Endodermal cell (in vitro differentiated cells): Measurements from ENCODE around the gene LINC01488. TPM values are rescaled to one million over a fixed set of nuclear protein-coding genes. Genes with fewer than 3 reads are reported as not detected.

Experiments used
- DNase-seq: peaks from one replicate; pipeline ENCODE4 v3.0.0-alpha.2; 2017
- H3K27ac ChIP-seq: 2 replicates; pipeline ENCODE4 v1.5.1; 2013; ENCODE audit warnings: mild to moderate bottlenecking, low read depth, low read length, moderate library complexity
- H3K27me3 ChIP-seq: 2 replicates; pipeline ENCODE4 v1.6.1; 2013; ENCODE audit warnings: mild to moderate bottlenecking, low read length, moderate library complexity; ENCODE audit not compliant: insufficient read depth, control insufficient read depth, poor library complexity, severe bottlenecking
- H3K36me3 ChIP-seq: 2 replicates; pipeline ENCODE4 v1.7.0; 2013; ENCODE audit warnings: mild to moderate bottlenecking, low read length, moderate library complexity; ENCODE audit not compliant: control insufficient read depth, insufficient read depth
- H3K4me1 ChIP-seq: one replicate; pipeline ENCODE4 v1.7.0; 2013; ENCODE audit warnings: low read length; ENCODE audit not compliant: control insufficient read depth, insufficient read depth
- H3K4me3 ChIP-seq: 2 replicates; pipeline ENCODE4 v1.5.1; 2013; ENCODE audit warnings: mild to moderate bottlenecking, low read length, moderate library complexity
- H3K9ac ChIP-seq: 2 replicates; pipeline ENCODE4 v1.6.1; 2013; ENCODE audit warnings: mild to moderate bottlenecking, low read length, moderate library complexity; ENCODE audit not compliant: poor library complexity, severe bottlenecking; ENCODE audit errors: extremely low read depth
- H3K9me3 ChIP-seq: 2 replicates; pipeline ENCODE4 v1.6.1; 2013; ENCODE audit warnings: mild to moderate bottlenecking, low read length, moderate library complexity; ENCODE audit not compliant: control insufficient read depth
- H3K27ac Mint-ChIP-seq: 2 replicates; pipeline ENCODE4 v1.8.0; 2020; ENCODE audit warnings: mixed read lengths
- H3K27me3 Mint-ChIP-seq: 2 replicates; pipeline ENCODE4 v1.8.0; 2021; ENCODE audit warnings: mild to moderate bottlenecking, mixed read lengths; ENCODE audit not compliant: insufficient read depth
- H3K36me3 Mint-ChIP-seq: 2 replicates; pipeline ENCODE4 v1.8.0; 2020; ENCODE audit warnings: low read depth, mixed read lengths
- H3K4me1 Mint-ChIP-seq: 2 replicates; pipeline ENCODE4 v1.8.0; 2020; ENCODE audit warnings: mixed read lengths
- H3K4me3 Mint-ChIP-seq: 2 replicates; pipeline ENCODE4 v1.8.0; 2020; ENCODE audit warnings: mild to moderate bottlenecking, moderate library complexity, mixed read lengths
- H3K9me3 Mint-ChIP-seq: 2 replicates; pipeline ENCODE4 v1.8.0; 2020; ENCODE audit warnings: mild to moderate bottlenecking, mixed read lengths
- CTCF ChIP-seq: fragments of 200-600 bp; sonication (generic); conservative IDR thresholded peaks from 2 replicates; pipeline ENCODE4 v1.5.0; 2021; ENCODE audit warnings: antibody characterized with exemption, mild to moderate bottlenecking
- WGBS, 2 experiments: methylation state at CpG; one replicate each; pipeline versions ENCODE4 v1.1.5 to v1.1.7; 2013; ENCODE audit warnings: missing lambda C conversion rate in 2 of 2, mixed read lengths in 1 of 2; ENCODE audit not compliant: insufficient coverage in 1 of 2, insufficient read length in 1 of 2; 5-methylcytosine and 5-hydroxymethylcytosine counted together
- total RNA-seq, 2 donors: library from RNA; stranded (reverse); fragmentation: NEBNext Ultra II Directional in 1 of 2; extraction: Animal tissue kit (Norgen Biotek cat#: 25700) in 1 of 2; gene quantifications; 2 replicates in 1 of 2; 3 replicates in 1 of 2; pipeline ENCODE4 v1.2.1, GENCODE V29; 2021

The LINC01488 gene
- total RNA-seq, 2 donors from 2014 or later: not detected

GRCh38 chr11:69486056-69486772 is 4.8 kb downstream of the LINC01488 start:
- Histone ChIP-seq H3K27ac (no peak overlapping the region), H3K9ac (no peak overlapping the region), H3K4me3 (no peak overlapping the region), H3K4me1 (no peaks in the 10 kb centered on the region), H3K9me3 (no peaks in the 10 kb centered on the region), H3K27me3 (no peaks in the 10 kb centered on the region), H3K36me3 (no peaks in the 10 kb centered on the region)
- no peak overlapping the region for H3K4me3 Mint-ChIP-seq
- no peak overlapping the region for H3K27ac Mint-ChIP-seq
- no peaks in the 10 kb centered on the region for H3K9me3 Mint-ChIP-seq
- H3K36me3 Mint-ChIP-seq: no peaks in the 10 kb centered on the region
- no peaks in the 10 kb centered on the region for H3K27me3 Mint-ChIP-seq
- 86 to 87% methylated on average over 16 to 17 of the region's 17 CpGs for WGBS, 2 experiments
- DNase-seq: no peak
- H3K4me1 Mint-ChIP-seq: peaks cover 5% of the 10 kb centered on the region
- no peak for TF ChIP-seq CTCF

GRCh38 chr11:69486773-69487291 is 5.4 kb downstream of the LINC01488 start:
- no peak overlapping the region for H3K9ac ChIP-seq
- no peaks in the 10 kb centered on the region for H3K9me3 ChIP-seq
- WGBS, 2 experiments: 94 to 98% methylated on average over 4 to 19 of the region's 19 CpGs
- DNase-seq: no peak
- no peaks in the 10 kb centered on the region for H3K36me3 ChIP-seq
- Mint-ChIP-seq H3K9me3 (no peaks in the 10 kb centered on the region), H3K36me3 (no peaks in the 10 kb centered on the region), H3K27ac (no peak overlapping the region), H3K27me3 (peaks cover 2% of the 10 kb centered on the region), H3K4me1 (peaks cover 5% of the 10 kb centered on the region), H3K4me3 (no peak overlapping the region)
- no peak overlapping the region for H3K4me3 ChIP-seq
- no peaks in the 10 kb centered on the region for H3K4me1 ChIP-seq
- H3K27ac ChIP-seq: no peak overlapping the region
- TF ChIP-seq CTCF: no peak
- H3K27me3 ChIP-seq: no peaks in the 10 kb centered on the region

DNA sequence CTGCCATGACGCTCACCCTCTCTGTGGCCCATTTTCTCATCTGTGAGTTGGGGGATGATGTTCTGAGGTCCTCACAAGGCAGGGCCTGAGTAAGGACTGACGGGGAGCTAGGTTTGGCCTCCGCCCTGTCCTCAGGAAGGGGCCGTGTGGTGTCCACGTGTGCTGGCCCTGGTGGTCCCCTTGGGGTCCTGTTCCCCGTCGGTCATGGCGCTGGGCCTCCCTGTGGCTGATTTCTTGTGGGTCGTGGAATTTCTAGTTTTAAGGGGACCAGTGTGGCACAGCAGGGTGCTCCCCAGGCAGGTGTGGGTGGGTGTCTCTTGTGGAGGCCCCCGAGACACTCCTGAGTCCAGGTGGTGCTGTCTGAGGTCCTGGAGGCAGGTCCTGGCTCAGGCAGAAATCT is 5.9 kb downstream of the LINC01488 start:
- Histone ChIP-seq H3K27ac (no peak overlapping the region), H3K9ac (no peak overlapping the region), H3K4me3 (no peak overlapping the region), H3K9me3 (no peaks in the 10 kb centered on the region), H3K27me3 (no peaks in the 10 kb centered on the region), H3K4me1 (no peaks in the 10 kb centered on the region), H3K36me3 (no peaks in the 10 kb centered on the region)
- Mint-ChIP-seq H3K9me3 (no peaks in the 10 kb centered on the region), H3K4me1 (peaks cover 5% of the 10 kb centered on the region), H3K27ac (no peak overlapping the region), H3K36me3 (no peaks in the 10 kb centered on the region), H3K27me3 (peaks cover 2% of the 10 kb centered on the region), H3K4me3 (no peak overlapping the region)
- WGBS, 2 experiments: 91 to 94% methylated on average over 7 to 10 of the region's 10 CpGs
- TF ChIP-seq CTCF: no peak
- no peak for DNase-seq
